GM19463 (cell line): ENCODE results near the gene TMEM132A.
"Not testable (repeated sequence)": the region's sequence is repeated elsewhere in the genome, so short reads cannot be mapped to it uniquely, and the experiment has no call there.

Experiments
- ATAC-seq: cut with Tn5 transposase; IDR thresholded peaks from one replicate; pipeline ENCODE4 v1.9.1; 2021; ENCODE audit warnings: mild to moderate bottlenecking, moderate library complexity; ENCODE audit not compliant: unreplicated experiment

Gene TMEM132A

DNA sequence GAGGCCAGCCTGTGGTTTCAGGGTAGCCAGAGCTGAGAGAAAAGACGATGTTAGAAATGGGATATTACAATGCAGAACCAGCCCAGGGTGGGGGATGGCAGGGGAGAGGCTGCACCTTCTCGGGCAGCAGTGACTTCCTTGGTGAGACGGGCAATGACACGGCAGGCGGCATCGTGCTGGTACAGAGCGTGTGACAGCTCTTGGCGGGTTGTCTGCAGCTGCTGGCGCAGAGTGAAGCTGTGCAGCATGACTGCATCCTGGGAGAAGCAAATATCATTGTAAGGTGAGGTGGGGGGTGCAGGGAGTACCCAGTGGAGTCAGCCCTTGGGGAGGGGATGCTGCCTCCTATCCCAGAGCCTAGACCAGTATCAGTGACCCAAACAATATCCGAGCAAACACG is 21.6 kb upstream of the TMEM132A start:
- ATAC-seq: no peak

DNA sequence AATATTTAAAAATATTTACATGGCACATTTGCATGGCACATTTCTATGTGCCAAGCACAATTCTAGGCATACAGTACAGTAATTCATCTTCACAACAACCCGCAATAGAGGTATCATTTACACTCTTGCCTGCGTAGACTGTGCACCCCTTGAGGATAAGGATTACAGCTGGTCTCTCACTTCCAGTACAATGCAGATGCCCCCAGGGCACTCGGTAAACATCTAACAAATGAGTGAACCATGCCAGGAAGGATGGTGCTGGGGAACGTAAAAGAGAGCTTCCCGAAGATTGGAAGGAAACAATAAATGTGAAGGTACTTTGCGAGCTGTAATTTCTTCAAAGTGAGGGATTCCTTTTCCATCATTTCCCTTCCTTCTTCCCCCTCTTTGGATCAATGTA is 19.2 kb upstream of the TMEM132A start:
- no peak for ATAC-seq

DNA sequence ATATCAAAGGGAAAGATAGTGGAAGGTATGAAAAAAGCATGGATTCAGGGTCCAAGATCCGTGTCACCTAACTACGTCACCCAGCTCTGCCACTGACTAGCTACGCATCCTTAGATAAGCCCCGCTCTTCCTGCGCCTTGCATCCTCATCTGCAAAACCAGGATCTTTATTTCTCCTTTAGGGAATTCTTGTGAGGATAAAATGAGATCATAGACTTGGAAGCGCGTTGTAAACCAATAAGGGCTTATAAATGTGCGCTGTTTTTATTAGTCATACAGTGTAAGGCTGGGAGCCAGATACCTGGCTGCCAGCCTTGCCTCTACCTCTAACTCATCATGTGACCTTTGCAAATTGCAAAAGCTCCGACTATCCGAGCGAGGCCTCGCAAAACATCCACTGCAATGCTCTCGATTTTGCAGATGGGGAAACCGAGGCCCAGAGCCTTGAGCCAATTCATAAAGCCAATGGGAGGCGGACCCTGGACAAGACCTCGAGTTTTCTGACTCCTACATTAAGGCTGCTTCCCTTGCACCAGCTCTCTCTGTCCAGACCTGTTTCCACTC is 18.6 kb upstream of the TMEM132A start:
- no peak for ATAC-seq

GRCh38 chr11:60906132-60906972 is 17.9 kb upstream of the TMEM132A start, which contains the start of gene PRPF19:
Gene PRPF19 (minus strand): TSS chr11:60906585. CDS start chr11:60906382, 203 bp downstream.
- ATAC-seq: peak; percentile 67

DNA sequence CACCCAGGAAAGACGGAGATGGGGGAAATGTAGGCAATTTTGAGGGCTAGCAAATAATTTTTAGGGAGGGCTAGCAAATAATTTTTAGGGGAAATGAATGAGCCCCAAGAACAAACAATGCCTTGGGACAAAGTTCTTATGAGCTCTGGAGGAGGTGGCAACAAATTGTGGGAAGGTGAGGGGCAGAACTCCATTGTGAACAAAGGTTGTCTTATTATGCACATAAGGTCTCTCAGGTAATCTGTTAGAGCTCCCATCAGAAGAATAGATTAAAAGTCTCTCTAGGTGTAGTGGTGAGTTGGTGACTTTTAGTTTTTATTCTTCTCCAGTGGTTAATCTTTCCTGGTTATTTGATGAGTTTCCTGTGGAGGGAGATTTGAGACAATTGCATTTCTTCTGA is 15.5 kb upstream of the TMEM132A start:
- ATAC-seq: no peak

DNA sequence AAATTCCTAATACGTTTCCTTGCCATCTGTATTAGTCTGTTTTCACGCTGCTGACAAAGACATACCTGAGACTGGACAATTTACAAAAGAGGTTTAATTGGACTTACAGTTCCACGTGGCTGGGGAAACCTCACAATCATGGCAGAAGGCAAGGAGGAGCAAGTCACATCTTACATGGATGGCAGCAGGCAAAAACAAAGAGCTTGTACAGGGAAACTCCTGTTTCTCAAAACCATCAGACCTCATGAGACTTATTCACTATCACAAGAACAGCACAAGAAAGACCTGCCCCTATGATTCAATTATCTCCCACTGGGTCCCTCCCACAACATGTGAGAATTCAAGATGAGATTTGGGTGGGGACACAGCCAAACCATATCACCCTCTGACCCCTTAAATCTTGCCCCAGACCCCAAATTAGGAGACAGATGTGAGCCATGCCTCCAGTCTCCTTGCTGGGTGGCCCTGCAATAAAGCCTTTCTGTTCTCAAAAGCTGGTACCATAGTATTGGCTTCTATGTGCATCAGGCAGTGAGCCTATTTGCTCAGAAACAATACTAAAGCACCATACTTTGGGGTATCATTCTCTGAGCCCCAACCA is 14.5 kb upstream of the TMEM132A start:
- not testable (repeated sequence) for ATAC-seq

- peak; percentile 34 for ATAC-seq
Measured at GRCh38 chr11:60910281-60910687, 14.0 kb upstream of the TMEM132A start.

DNA sequence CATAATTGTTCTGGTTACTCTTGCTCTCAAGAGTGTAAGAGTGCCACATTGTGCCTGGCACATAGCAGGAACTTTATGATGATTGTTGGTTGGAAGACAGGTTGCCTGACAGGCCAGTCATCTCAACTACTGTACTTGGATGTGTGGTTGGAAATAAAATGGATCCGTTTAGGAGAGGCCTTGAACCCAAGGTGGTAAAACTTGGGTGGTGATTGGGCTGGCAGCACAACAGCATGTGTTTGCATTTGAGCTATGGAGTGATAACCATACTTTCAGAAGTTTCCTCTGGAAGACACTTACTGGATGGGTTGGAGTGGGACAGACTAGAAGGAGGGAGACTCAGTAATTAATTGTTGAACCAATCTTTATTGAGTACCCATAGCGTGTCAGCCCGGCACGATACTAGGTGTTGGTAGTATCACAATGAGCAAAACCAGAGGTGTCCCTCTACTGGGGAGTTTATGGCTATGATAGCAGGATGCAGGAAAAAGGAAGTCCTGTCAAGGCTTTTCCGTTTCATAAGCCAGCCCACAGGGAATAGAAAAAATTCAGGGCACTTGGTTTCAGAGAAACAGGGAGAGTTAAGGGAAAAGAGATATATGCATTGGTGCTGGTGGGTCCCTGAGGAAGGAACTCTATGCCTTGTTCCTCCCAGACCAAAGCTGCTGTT is 13.4 kb upstream of the TMEM132A start:
- no peak for ATAC-seq

DNA sequence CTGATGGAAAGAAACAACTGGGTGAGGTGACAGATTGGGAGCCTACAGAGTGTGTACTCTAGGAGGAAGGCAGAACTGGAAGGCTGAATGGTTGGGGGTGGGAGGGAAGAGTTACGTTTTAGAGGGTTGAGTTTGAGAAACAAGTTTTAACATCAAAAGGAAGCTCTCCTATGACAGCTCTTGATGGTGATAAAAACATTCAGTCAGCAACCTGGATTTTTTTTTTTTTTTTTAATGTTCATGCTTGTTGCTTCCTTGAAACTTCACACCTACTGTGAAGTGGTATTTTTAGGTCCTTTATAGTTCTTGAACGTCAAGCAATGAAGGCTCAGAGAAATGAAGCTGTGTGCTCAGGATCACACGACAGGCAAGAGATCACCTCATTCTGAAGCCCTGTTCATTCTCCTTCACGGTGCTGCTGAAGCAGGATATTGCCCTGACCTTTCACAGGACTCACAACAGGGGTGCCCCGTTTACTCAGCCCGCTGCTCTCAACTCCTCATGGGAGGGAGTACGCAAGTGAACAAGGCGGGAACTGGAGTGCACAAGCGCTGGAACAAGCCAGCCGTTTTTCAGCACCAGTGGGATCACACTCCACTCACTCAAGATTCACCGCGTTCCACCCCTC is 11.9 kb upstream of the TMEM132A start:
- ATAC-seq: no peak

GRCh38 chr11:60912851-60913528 is 11.3 kb upstream of the TMEM132A start:
- ATAC-seq: no peak

DNA sequence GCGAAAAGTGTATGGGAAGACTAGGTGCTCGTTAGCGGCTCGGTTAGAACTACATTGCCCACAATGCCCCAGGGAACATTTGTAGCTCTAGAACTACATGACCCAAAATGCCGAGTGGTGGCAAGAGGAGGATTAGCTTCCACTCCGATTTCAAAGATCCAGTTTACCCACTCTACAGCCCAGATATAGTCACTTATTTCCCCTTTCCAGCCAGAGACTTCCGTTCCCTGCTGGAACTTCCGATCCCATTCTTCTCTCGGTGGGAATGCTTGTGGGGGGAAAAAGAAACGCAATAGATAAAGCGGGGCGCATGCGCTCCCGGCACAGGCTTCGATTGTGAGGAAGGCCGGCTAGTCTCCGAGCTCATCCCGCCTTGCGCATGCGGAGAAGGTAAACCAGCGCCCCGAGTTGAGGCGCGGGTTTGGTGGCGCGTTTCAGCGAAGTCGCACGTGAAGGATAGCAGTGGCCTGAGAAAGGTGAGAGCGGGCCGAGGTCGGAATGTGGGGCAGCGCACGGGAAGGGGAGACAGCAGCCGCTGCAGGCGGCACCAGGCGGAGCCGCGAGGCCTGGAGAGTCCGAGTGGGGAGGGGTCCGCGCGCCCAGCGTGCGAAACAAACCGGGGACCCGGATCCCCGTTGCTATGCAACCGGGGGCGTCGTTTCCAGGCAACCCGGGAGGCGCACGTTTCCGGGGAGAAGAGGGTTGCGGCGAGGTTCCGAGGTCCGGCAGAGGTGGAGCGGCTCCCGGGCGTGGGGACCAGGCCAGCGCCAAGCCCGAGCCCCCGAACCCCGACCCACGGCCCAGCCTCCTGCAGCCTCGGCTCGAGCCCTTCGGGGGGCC is 10.2 kb upstream of the TMEM132A start, which contains the start of gene TMEM109:
Gene TMEM109, plus strand, starts transcription at position 366 of the 840 bp plus-strand sequence. CDS start 5,536 bp downstream, outside the sequence.
- peak; percentile 41 for ATAC-seq

GRCh38 chr11:60914633-60915247 is 9.5 kb upstream of the TMEM132A start:
- ATAC-seq: no peak

- ATAC-seq: peak; percentile 47
Measured at GRCh38 chr11:60915248-60915914, 8.9 kb upstream of the TMEM132A start.

GRCh38 chr11:60916669-60917206 is 7.5 kb upstream of the TMEM132A start:
- ATAC-seq: no peak

GRCh38 chr11:60917267-60917666 is 7.0 kb upstream of the TMEM132A start:
- ATAC-seq: no peak

DNA sequence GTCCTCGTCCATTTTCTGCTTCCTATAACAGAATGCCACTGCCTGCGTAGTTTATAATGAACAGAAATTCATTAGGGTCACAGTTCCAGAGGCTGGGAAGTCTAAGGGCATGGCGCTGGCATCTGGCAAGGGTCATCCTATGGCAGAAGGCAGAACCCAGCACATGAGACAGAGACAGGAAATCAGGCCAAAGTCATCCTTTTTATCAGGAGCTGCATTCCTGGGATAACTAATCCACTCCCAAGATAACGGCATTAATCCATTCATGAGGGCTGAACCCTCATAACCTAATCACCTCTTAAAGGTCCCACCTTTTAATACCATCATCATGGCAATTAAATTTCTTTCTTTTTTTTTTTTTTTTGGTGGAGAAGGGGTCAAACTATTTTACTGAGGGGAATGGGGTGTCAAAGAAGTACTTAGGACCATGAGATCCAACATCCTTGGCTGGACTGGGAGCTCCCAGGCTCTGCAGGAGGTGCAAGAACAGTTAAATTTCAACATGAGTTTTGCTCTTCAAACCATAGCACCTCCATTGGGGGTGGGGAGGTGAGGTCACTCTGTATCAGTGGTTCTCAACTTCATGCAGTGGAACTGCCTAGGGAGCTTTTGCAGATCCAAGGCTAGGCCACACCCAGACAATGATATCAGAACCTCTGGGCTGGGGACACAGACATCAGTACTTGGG is 5.9 kb upstream of the TMEM132A start:
- ATAC-seq: no peak

GRCh38 chr11:60918939-60919265 is 5.4 kb upstream of the TMEM132A start:
- no peak for ATAC-seq

- ATAC-seq: no peak
Measured at GRCh38 chr11:60919320-60919719, 4.9 kb upstream of the TMEM132A start.
